SK-N-MC (cell line): ENCODE measurements around the gene CCDC137.

Source experiments
- DNase-seq: peaks from one replicate; pipeline ENCODE4 v3.0.0-alpha.2; 2011; ENCODE audit warnings: low read depth, low spot score
- H3K27ac ChIP-seq: fragments of 200-600 bp; sonication (generic); 2 replicates; pipeline ENCODE4 v1.5.1; 2016; ENCODE audit warnings: mixed run types
- H3K36me3 ChIP-seq: fragments of 200-600 bp; sonication (generic); 2 replicates; pipeline ENCODE4 v1.6.1; 2017; ENCODE audit warnings: antibody characterized with exemption, low read length, mixed read lengths; ENCODE audit not compliant: insufficient read depth
- H3K4me3 ChIP-seq: fragments of 200-600 bp; sonication (generic); 2 replicates; pipeline ENCODE4 v1.5.1; 2016
- H3K9ac ChIP-seq: fragments of 200-600 bp; sonication (generic); 2 replicates; pipeline ENCODE4 v1.8.0; 2017; ENCODE audit warnings: mixed run types, mixed read lengths; ENCODE audit not compliant: insufficient read length
- H3K9me3 ChIP-seq: fragments of 200-600 bp; sonication (generic); 2 replicates; pipeline ENCODE4 v1.6.1; 2017; ENCODE audit warnings: low read depth, mild to moderate bottlenecking, antibody characterized with exemption, low read length, moderate library complexity, mixed read lengths
- EZH2 ChIP-seq: fragments of 200-600 bp; sonication (generic); IDR thresholded peaks from one replicate; pipeline ENCODE4 v1.6.1; 2017; ENCODE audit warnings: antibody characterized with exemption
- FOXP2 ChIP-seq: optimal IDR thresholded peaks from 2 replicates; pipeline ENCODE3; 2011; ENCODE audit warnings: mild to moderate bottlenecking, moderate library complexity; ENCODE audit not compliant: insufficient read depth; ENCODE audit errors: extremely low read length, control extremely low read depth
- POLR2AphosphoS5 ChIP-seq: IDR thresholded peaks from 2 replicates; pipeline ENCODE4 v1.6.1; 2012; ENCODE audit warnings: mild to moderate bottlenecking, low read depth, low read length, borderline replicate concordance

Gene CCDC137

GRCh38 chr17:81700353-81701287 is 34.1 kb downstream of the CCDC137 start:
- Histone ChIP-seq H3K4me3 (peak overlapping the region; percentile 95), H3K9ac (peak overlapping the region; percentile 99), H3K27ac (peak overlapping the region; percentile 16; the same call in 1 of the 2 replicates), H3K36me3 (peaks cover 64% of the 10 kb centered on the region), H3K9me3 (no peaks in the 10 kb centered on the region)
- DNase-seq, result no peak
- TF ChIP-seq POLR2AphosphoS5 (no peak; the same call in 1 of the 2 replicates), FOXP2 (no peak), EZH2 (no peak)

- Histone ChIP-seq H3K27ac (peak overlapping the region; percentile 16; the same call in 1 of the 2 replicates), H3K9ac (peak overlapping the region; percentile 99), H3K4me3 (peak overlapping the region; percentile 95), H3K36me3 (peaks cover 64% of the 10 kb centered on the region), H3K9me3 (no peaks in the 10 kb centered on the region)
- DNase-seq, result no peak
- TF ChIP-seq FOXP2 (no peak), POLR2AphosphoS5 (peak; percentile 62; the same call in 1 of the 2 replicates)
Measured at GRCh38 chr17:81701288-81702071, 34.9 kb downstream of the CCDC137 start.

GRCh38 chr17:81702934-81703746 is 36.6 kb downstream of the CCDC137 start, which contains the start of gene MRPL12:
MRPL12 (plus strand) TSS chr17:81703367; CDS start chr17:81703502, 135 bp downstream.
- no peak for TF ChIP-seq FOXP2
- no peak for TF ChIP-seq EZH2
- peak; percentile 96 for TF ChIP-seq POLR2AphosphoS5
- H3K9me3 ChIP-seq, result no peaks in the 10 kb centered on the region
- peak within 1 kb of the TSS; percentile 94 for H3K27ac ChIP-seq
- peak within 1 kb of the TSS; percentile 99 for H3K9ac ChIP-seq
- peaks cover 65% of the 10 kb centered on the region for H3K36me3 ChIP-seq
- peak within 1 kb of the TSS; percentile 95 for H3K4me3 ChIP-seq
- DNase-seq, result peak; percentile 39

GRCh38 chr17:81703747-81704654 is 37.5 kb downstream of the CCDC137 start:
- Histone ChIP-seq H3K36me3 (peaks cover 60% of the 10 kb centered on the region), H3K9me3 (no peaks in the 10 kb centered on the region), H3K27ac (peak overlapping the region; percentile 81), H3K4me3 (peak overlapping the region; percentile 95), H3K9ac (peak overlapping the region; percentile 99)
- TF ChIP-seq FOXP2 (no peak), POLR2AphosphoS5 (no peak), EZH2 (no peak)
- DNase-seq, result no peak

GRCh38 chr17:81705518-81706231 is 39.1 kb downstream of the CCDC137 start:
- TF ChIP-seq POLR2AphosphoS5 (no peak), FOXP2 (no peak), EZH2 (no peak)
- H3K9me3 ChIP-seq, result no peaks in the 10 kb centered on the region
- H3K9ac ChIP-seq, result no peak overlapping the region
- H3K27ac ChIP-seq, result peak overlapping the region; percentile 31; the same call in 1 of the 2 replicates
- H3K36me3 ChIP-seq, result peaks cover 50% of the 10 kb centered on the region
- no peak for DNase-seq
- H3K4me3 ChIP-seq, result no peak overlapping the region

GRCh38 chr17:81706232-81706611 is 39.7 kb downstream of the CCDC137 start:
- H3K36me3 ChIP-seq, result peaks cover 45% of the 10 kb centered on the region
- TF ChIP-seq EZH2 (no peak), POLR2AphosphoS5 (no peak), FOXP2 (no peak)
- no peaks in the 10 kb centered on the region for H3K9me3 ChIP-seq
- H3K4me3 ChIP-seq, result no peak overlapping the region
- H3K27ac ChIP-seq, result no peak overlapping the region
- no peak for DNase-seq
- H3K9ac ChIP-seq, result no peak overlapping the region
